Uterus (tissue), 4 donors: Measurements from ENCODE around the gene CELA2A. TPM values are rescaled to one million over a fixed set of nuclear protein-coding genes. Genes with fewer than 3 reads are reported as not detected.

ENCODE experiments used
- DNase-seq, 2 donors: peaks; one replicate each; pipeline ENCODE4 v3.0.0-alpha.2; 2019 to 2020
- H3K27ac ChIP-seq, 2 donors: fragments of 200-600 bp; sonication (generic); 1 replicate in 1 of 2; 2 replicates in 1 of 2; pipeline ENCODE4 v1.5.1; 2016 to 2018
- H3K27me3 ChIP-seq, 2 donors: fragments of 200-600 bp; sonication (generic); one replicate each; pipeline ENCODE4 v1.5.1; 2018 to 2019; ENCODE audit warnings: control low read depth in 1 of 2
- H3K36me3 ChIP-seq, 2 donors: fragments of 200-600 bp; sonication (generic); one replicate each; pipeline ENCODE4 v1.5.1; 2019; ENCODE audit warnings: control low read depth in 1 of 2
- H3K4me1 ChIP-seq, 2 donors: fragments of 200-600 bp; sonication (generic); one replicate each; pipeline ENCODE4 v1.5.1; 2018 to 2019; ENCODE audit warnings: control low read depth in 1 of 2
- H3K4me3 ChIP-seq, 2 donors: fragments of 200-600 bp; sonication (generic); 1 replicate in 1 of 2; 2 replicates in 1 of 2; pipeline ENCODE4 v1.5.1; 2018 to 2019; ENCODE audit warnings: mild to moderate bottlenecking in 1 of 2
- H3K9me3 ChIP-seq, 2 donors: fragments of 200-600 bp; sonication (generic); one replicate each; pipeline ENCODE4 v1.5.1; 2019; ENCODE audit warnings: control low read depth in 1 of 2
- CTCF ChIP-seq, 4 experiments: fragments of 200-600 bp in 2 of 4; fragments of 450-650 bp in 2 of 4; sonication (generic) in 2 of 4; IDR thresholded peaks; one replicate each; pipeline ENCODE4 v1.5.1; 2016 to 2019; ENCODE audit warnings: antibody characterized with exemption in 4 of 4, mild to moderate bottlenecking in 2 of 4, moderate library complexity in 1 of 4
- POLR2A ChIP-seq, 2 donors: fragments of 450-650 bp; IDR thresholded peaks; one replicate each; pipeline ENCODE4 v1.6.1; 2016; ENCODE audit warnings: antibody characterized with exemption in 2 of 2, mild to moderate bottlenecking in 1 of 2, moderate library complexity in 1 of 2
- intact Hi-C: fragments of 100-400 bp; cut with DNase I; formaldehyde crosslinking; loops from one replicate; pipeline ENCODE4 v1.15.1; 2023; ENCODE audit warnings: low total_unique reads
- total RNA-seq, 4 donors: library from RNA; depleted of rRNA in 3 of 4; stranded (reverse); fragments of >200 nt in 3 of 4; gene quantifications; one replicate each; pipeline versions ENCODE4 v1.1.0 to v1.2.4, GENCODE V29; 2014 to 2023
- donor health status: DM: yes; HTN: yes; CAD: no.

The CELA2A gene
- total RNA-seq, 4 donors from 2014 or later: not detected

DNA sequence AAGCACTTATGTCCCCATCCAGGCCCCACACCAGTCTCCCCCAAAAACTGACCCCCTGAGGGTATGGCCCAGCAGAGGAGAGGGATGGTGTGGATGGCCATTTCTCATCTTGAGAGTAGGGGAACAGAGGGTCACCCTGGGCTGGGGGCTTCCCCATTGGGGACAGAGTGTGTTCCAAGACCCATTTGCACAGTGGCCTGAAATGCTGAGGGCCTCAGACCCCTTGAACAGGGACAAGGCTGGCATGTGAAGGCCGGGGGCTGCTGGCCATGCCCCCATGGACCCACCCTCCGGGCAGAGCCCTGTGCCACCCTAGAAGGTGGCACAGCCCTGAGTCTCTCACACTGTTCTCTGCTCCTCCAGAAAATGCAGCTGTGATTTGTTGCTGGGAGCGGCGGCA is 10.3 kb upstream of the CELA2A start:
- Histone ChIP-seq H3K27me3 (no peaks in the 10 kb centered on the region), H3K36me3 (no peaks in the 10 kb centered on the region), H3K4me1 (no peaks in the 10 kb centered on the region), H3K27ac (no peak overlapping the region), H3K4me3 (no peak overlapping the region), H3K9me3 (peaks cover 0 to 3% of the 10 kb centered on the region in 2 donors)
- no peak for TF ChIP-seq CTCF (IDR thresholded peaks at IDR 0.05)
- intact Hi-C loops: no loop called here
- DNase-seq: no peak

DNA sequence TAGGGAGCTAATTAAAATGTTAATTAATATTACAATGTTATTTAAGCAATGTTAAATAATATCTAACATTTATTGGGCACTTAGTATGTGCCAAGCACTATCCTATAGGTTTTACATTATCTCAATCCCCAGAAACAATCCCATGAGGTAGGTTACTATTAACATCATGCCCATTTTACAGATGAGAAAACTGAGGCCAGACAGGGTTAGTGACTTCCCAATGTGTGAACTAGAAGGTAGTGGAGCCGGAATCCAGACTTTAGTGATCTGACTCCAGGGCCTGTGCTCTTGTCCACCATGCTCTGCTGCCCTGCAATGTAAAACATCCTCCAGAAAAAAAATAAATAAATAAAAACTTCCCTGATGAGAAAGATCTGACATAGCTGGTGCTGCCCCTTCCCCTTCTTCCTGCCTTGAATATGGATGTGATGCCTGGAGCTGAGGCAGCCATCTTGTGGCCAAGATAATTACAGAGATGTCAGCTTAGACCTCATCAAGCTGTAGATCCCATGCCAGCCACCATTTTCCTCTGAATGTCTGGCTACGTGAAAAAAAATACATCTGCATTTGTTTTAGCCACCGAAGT is 7.6 kb upstream of the CELA2A start:
- Histone ChIP-seq H3K27ac (no peak overlapping the region), H3K36me3 (no peaks in the 10 kb centered on the region), H3K4me3 (no peak overlapping the region), H3K4me1 (no peaks in the 10 kb centered on the region), H3K27me3 (no peaks in the 10 kb centered on the region), H3K9me3 (peaks cover 0 to 3% of the 10 kb centered on the region in 2 donors)
- TF ChIP-seq POLR2A (IDR thresholded peaks at IDR 0.05): no peak
- TF ChIP-seq CTCF (IDR thresholded peaks at IDR 0.05): no peak
- intact Hi-C loops: no loop called here
- DNase-seq: no peak

DNA sequence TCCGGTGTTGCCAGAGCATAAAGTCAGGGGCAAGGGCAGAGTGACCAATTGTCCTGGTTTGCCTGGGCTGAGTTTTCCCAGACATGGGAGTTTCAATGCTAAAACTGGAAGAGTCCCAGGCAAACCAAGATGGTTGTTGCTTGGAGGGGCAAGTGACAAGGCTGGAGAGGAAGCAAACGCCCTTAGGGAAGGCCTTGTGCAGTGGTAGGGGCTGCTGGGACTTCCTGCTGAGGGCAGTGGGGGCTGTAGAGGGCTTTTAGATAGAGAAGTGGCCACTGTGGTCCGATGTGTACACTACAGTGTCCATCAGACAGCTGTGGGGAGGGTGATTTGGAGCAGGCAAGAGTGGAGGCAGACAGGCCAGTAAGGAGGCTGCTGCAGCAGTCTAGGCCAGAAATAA is 7.0 kb upstream of the CELA2A start:
- intact Hi-C loops: no loop called here
- Histone ChIP-seq H3K36me3 (no peaks in the 10 kb centered on the region), H3K9me3 (peaks cover 0 to 3% of the 10 kb centered on the region in 2 donors), H3K27me3 (no peaks in the 10 kb centered on the region), H3K27ac (no peak overlapping the region), H3K4me3 (no peak overlapping the region), H3K4me1 (no peaks in the 10 kb centered on the region)
- no peak for DNase-seq
- TF ChIP-seq CTCF (IDR thresholded peaks at IDR 0.05) (no peak), POLR2A (IDR thresholded peaks at IDR 0.05) (no peak)

DNA sequence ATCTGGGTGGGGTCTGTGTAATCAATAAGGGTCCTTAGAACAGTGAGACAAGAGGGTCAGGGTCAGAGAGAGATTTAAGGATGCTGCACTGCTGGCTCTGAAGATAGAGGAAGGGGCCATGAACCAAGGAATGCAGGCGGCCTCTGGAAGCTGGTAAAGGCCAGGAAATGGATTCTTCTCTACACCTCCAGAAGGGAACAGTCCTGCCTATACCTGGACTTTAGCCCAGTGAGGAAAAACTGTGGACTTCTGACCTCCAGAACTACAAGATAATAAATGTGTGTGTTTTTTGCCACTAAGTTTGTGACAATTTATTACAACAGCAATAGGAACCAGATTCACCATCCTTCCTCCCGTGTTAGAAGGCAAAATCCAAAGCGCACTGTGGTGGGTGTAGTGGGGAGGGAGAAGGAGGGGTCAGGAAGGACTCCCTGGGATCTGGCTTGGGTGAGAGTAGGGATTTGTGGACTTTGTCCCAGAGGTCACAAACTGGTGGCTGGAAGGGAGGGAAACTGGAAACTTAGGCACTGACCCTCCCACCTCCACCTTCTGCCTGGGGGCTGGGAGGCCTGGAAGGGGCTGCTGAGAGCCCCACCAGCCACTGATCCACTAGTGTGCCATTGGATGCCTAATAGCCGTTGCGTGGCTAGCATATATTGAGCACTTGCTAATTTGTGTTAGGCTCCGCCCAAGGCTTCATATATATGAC is 5.4 kb upstream of the CELA2A start:
- TF ChIP-seq POLR2A (IDR thresholded peaks at IDR 0.05) (no peak), CTCF (IDR thresholded peaks at IDR 0.05) (no peak)
- intact Hi-C loops: no loop called here
- H3K27ac ChIP-seq: no peak overlapping the region
- H3K9me3 ChIP-seq: peaks cover 0 to 3% of the 10 kb centered on the region in 2 donors
- H3K4me3 ChIP-seq: no peak overlapping the region
- H3K27me3 ChIP-seq: no peaks in the 10 kb centered on the region
- H3K4me1 ChIP-seq: no peaks in the 10 kb centered on the region
- no peak for DNase-seq
- H3K36me3 ChIP-seq: no peaks in the 10 kb centered on the region

DNA sequence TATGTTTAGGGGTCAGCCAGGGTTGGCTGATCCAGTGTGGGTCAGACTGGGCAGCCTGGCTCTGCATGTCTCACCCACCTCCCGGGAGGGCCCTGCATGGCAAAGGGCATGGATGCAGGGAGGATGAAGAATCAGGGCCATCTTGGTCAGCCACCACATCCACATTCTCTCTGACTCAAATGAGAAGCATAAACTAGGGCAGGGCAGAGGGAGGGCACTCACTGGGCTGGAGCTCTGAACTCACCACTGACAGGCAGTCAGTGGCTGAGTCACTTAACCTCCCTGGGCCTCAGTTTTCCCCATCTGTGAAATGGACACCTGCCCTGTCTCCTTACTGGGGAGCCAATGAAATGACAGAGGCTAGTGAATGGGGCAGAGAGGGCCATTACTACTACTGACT is 4.3 kb upstream of the CELA2A start:
- no peak for TF ChIP-seq CTCF (IDR thresholded peaks at IDR 0.05)
- intact Hi-C loops: no loop called here
- H3K27ac ChIP-seq: no peak overlapping the region

More for the DNA sequence above, 4.3 kb upstream of the CELA2A start:
- Histone ChIP-seq H3K36me3 (no peaks in the 10 kb centered on the region), H3K9me3 (peaks cover 0 to 3% of the 10 kb centered on the region in 2 donors), H3K4me3 (no peak overlapping the region), H3K4me1 (no peaks in the 10 kb centered on the region), H3K27me3 (no peaks in the 10 kb centered on the region)
- no peak for DNase-seq
